Osteocyte (in vitro differentiated cells): Measurements from ENCODE around the gene TLN1. TPM values are rescaled to one million over a fixed set of nuclear protein-coding genes. Genes with fewer than 3 reads are reported as not detected.

Experiments
- DNase-seq: peaks from one replicate; pipeline ENCODE4 v3.0.0; 2021; ENCODE audit warnings: mixed read lengths; ENCODE audit not compliant: unreplicated experiment; ENCODE audit errors: extremely low spot score
- H3K27ac Mint-ChIP-seq: one replicate; pipeline ENCODE4 v1.8.0; 2021; ENCODE audit warnings: mild to moderate bottlenecking, mixed read lengths; ENCODE audit not compliant: unreplicated experiment
- H3K27me3 Mint-ChIP-seq: one replicate; pipeline ENCODE4 v1.8.0; 2021; ENCODE audit warnings: mixed read lengths; ENCODE audit not compliant: unreplicated experiment
- H3K36me3 Mint-ChIP-seq: one replicate; pipeline ENCODE4 v1.8.0; 2021; ENCODE audit warnings: mixed read lengths; ENCODE audit not compliant: unreplicated experiment
- H3K4me1 Mint-ChIP-seq: one replicate; pipeline ENCODE4 v1.8.0; 2021; ENCODE audit warnings: mixed read lengths; ENCODE audit not compliant: unreplicated experiment
- H3K4me3 Mint-ChIP-seq: one replicate; pipeline ENCODE4 v1.8.0; 2021; ENCODE audit warnings: mild to moderate bottlenecking, moderate library complexity, mixed read lengths; ENCODE audit not compliant: unreplicated experiment
- H3K9me3 Mint-ChIP-seq: one replicate; pipeline ENCODE4 v1.8.0; 2021; ENCODE audit warnings: mixed read lengths; ENCODE audit not compliant: unreplicated experiment
- CTCF ChIP-seq: fragments of 200-600 bp; sonication (generic); IDR thresholded peaks from 2 replicates; pipeline ENCODE4 v1.5.0; 2021; ENCODE audit warnings: antibody characterized with exemption, mild to moderate bottlenecking, moderate library complexity
- total RNA-seq: library from RNA; stranded (reverse); gene quantifications from 2 replicates; pipeline ENCODE4 v1.2.1, GENCODE V29; 2021

Gene TLN1
- total RNA-seq, 1 donor from 2014 or later = 439 TPM

- Mint-ChIP-seq H3K27me3 (no peaks in the 10 kb centered on the region), H3K27ac (peak overlapping the region; percentile 49), H3K4me1 (peaks cover 11% of the 10 kb centered on the region), H3K4me3 (no peak overlapping the region), H3K9me3 (no peaks in the 10 kb centered on the region), H3K36me3 (peaks cover 15% of the 10 kb centered on the region)
- TF ChIP-seq CTCF = no peak
- DNase-seq = no peak
Measured at GRCh38 chr9:35695943-35696401, 36.0 kb downstream of the TLN1 start.

- no peak for TF ChIP-seq CTCF
- DNase-seq = no peak
- Mint-ChIP-seq H3K4me1 (peaks cover 38% of the 10 kb centered on the region), H3K4me3 (peak overlapping the region; percentile 82), H3K27me3 (no peaks in the 10 kb centered on the region), H3K36me3 (peaks cover 4% of the 10 kb centered on the region), H3K9me3 (no peaks in the 10 kb centered on the region), H3K27ac (peak overlapping the region; percentile 93)
Measured at GRCh38 chr9:35691757-35692301, 40.2 kb downstream of the TLN1 start.

- Mint-ChIP-seq H3K36me3 (peaks cover 1% of the 10 kb centered on the region), H3K4me3 (peak overlapping the region; percentile 82), H3K4me1 (peaks cover 41% of the 10 kb centered on the region), H3K27me3 (no peaks in the 10 kb centered on the region), H3K27ac (peak overlapping the region; percentile 93), H3K9me3 (no peaks in the 10 kb centered on the region)
- no peak for TF ChIP-seq CTCF
- DNase-seq = no peak
Measured at GRCh38 chr9:35691334-35691650, 40.7 kb downstream of the TLN1 start.

- H3K27me3 Mint-ChIP-seq = no peaks in the 10 kb centered on the region
- no peaks in the 10 kb centered on the region for H3K9me3 Mint-ChIP-seq
- no peak for DNase-seq
- H3K4me3 Mint-ChIP-seq = peak overlapping the region; percentile 82
- H3K27ac Mint-ChIP-seq = peak overlapping the region; percentile 93
- peaks cover 46% of the 10 kb centered on the region for H3K4me1 Mint-ChIP-seq
- H3K36me3 Mint-ChIP-seq = peaks cover 4% of the 10 kb centered on the region
- TF ChIP-seq CTCF = no peak
Measured at GRCh38 chr9:35690614-35691333, 41.2 kb downstream of the TLN1 start.

- no peak for DNase-seq
Measured at GRCh38 chr9:35690294-35690613, 41.7 kb downstream of the TLN1 start.

More at GRCh38 chr9:35690294-35690613, 41.7 kb downstream of the TLN1 start:
- Mint-ChIP-seq H3K9me3 (no peaks in the 10 kb centered on the region), H3K4me1 (peaks cover 52% of the 10 kb centered on the region), H3K4me3 (peak overlapping the region; percentile 76), H3K36me3 (peaks cover 7% of the 10 kb centered on the region), H3K27ac (peak overlapping the region; percentile 84), H3K27me3 (no peaks in the 10 kb centered on the region)
- no peak for TF ChIP-seq CTCF
